Activated T-helper 2 cell treated with anti-CD3 and anti-CD28 coated beads, Interferon-gamma antibody, Interleukin-2, Interleukin-4, amounts not matched to agents 10 μg/mL and 5 μg/mL and 100 μg/mL, durations not matched to agents 14 hours and 24 hours and 36 hours (primary cell): ENCODE results near the gene PRKCB. TPM values are rescaled to one million over a fixed set of nuclear protein-coding genes. Genes with fewer than 3 reads are reported as not detected.
"Not testable (repeated sequence)": the region's sequence is repeated elsewhere in the genome, so short reads cannot be mapped to it uniquely, and the experiment has no call there.

ENCODE experiments used
- DNase-seq: peaks from one replicate; pipeline ENCODE4 v3.0.0; 2021; ENCODE audit warnings: low spot score
- H3K27ac Mint-ChIP-seq: one replicate; pipeline ENCODE4 v1.8.0; 2021; ENCODE audit warnings: mixed read lengths
- H3K27me3 Mint-ChIP-seq: one replicate; pipeline ENCODE4 v1.8.0; 2021; ENCODE audit warnings: low read depth, mixed read lengths
- H3K36me3 Mint-ChIP-seq: one replicate; pipeline ENCODE4 v1.8.0; 2021; ENCODE audit warnings: low read depth, mixed read lengths
- H3K4me1 Mint-ChIP-seq: one replicate; pipeline ENCODE4 v1.8.0; 2021; ENCODE audit warnings: low read depth, mixed read lengths
- H3K4me3 Mint-ChIP-seq: one replicate; pipeline ENCODE4 v1.8.0; 2021; ENCODE audit warnings: low read depth, mild to moderate bottlenecking, moderate library complexity, mixed read lengths
- H3K9me3 Mint-ChIP-seq: one replicate; pipeline ENCODE4 v1.8.0; 2021; ENCODE audit warnings: mixed read lengths
- intact Hi-C: fragments of 100-400 bp; cut with micrococcal nuclease; formaldehyde crosslinking; loops from one replicate; pipeline ENCODE4 v1.15.1; 2023
- total RNA-seq: library from RNA; stranded (reverse); gene quantifications from 2 replicates; pipeline ENCODE4 v1.2.3, GENCODE V29; 2022

The PRKCB gene
- total RNA-seq, 1 donor from 2014 or later, result 69.5 TPM

- Mint-ChIP-seq H3K27ac (no peak overlapping the region), H3K27me3 (no peaks in the 10 kb centered on the region), H3K36me3 (peaks cover 35% of the 10 kb centered on the region), H3K4me3 (no peak overlapping the region), H3K4me1 (peaks cover 18% of the 10 kb centered on the region), H3K9me3 (no peaks in the 10 kb centered on the region)
- intact Hi-C loops, result no loop called here
- DNase-seq, result no peak
These were observed 305.7 kb downstream of the PRKCB start for GRCh38 chr16:24141466-24141865.

DNA sequence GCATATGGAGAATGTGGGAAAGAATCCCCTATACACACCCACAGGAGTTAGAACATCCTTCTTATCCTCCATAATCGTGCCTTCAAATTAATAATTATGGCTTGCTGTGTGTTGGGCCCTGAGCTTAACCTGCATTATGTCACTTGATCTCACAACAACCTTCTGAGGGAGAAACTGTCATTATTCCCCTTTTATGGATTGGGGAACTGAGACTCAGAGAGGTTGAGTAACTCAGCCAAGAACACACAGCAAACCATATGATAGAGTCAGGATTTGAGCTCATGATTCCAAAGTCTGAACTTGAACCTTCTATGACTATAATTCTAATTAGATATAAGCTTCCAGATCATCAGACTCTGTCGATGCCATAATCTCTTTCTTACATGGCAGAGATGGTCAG, 306.1 kb downstream of the PRKCB start:
- H3K27ac Mint-ChIP-seq, result no peak overlapping the region
- H3K36me3 Mint-ChIP-seq, result peaks cover 34% of the 10 kb centered on the region
- no peaks in the 10 kb centered on the region for H3K27me3 Mint-ChIP-seq
- no peak for DNase-seq
- peaks cover 18% of the 10 kb centered on the region for H3K4me1 Mint-ChIP-seq
- no peak overlapping the region for H3K4me3 Mint-ChIP-seq
- intact Hi-C loops, result no loop called here
- no peaks in the 10 kb centered on the region for H3K9me3 Mint-ChIP-seq

GRCh38 chr16:24145927-24146326, 310.1 kb downstream of the PRKCB start:
- H3K27ac Mint-ChIP-seq, result no peak overlapping the region
- no peaks in the 10 kb centered on the region for H3K9me3 Mint-ChIP-seq
- no peak overlapping the region for H3K4me3 Mint-ChIP-seq
- H3K4me1 Mint-ChIP-seq, result peaks cover 6% of the 10 kb centered on the region
- DNase-seq, result no peak
- no peaks in the 10 kb centered on the region for H3K27me3 Mint-ChIP-seq
- intact Hi-C loops, result no loop called here
- H3K36me3 Mint-ChIP-seq, result peaks cover 22% of the 10 kb centered on the region

GRCh38 chr16:24146518-24146917, 310.7 kb downstream of the PRKCB start:
- intact Hi-C loops, result no loop called here
- no peaks in the 10 kb centered on the region for H3K9me3 Mint-ChIP-seq

DNA sequence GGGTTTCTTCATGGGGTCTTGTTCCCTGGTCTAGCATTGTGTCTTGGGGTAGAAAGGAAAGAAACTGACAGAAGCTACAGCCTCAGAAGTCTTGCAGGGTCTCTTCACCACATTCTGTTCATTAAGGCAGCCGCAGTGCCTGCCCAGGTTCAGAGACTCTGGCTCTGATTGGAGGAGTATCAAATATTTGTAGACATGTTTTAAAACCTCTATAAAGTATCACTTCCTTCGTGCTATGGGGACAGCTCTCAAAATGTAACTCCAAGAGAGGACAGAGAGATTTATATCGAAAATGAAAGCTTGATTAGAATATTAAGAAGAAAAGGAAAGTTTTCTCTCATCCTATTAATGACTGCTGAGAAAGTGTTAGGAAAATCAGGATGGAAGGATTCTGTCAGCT, 313.3 kb downstream of the PRKCB start:
- intact Hi-C loops, result no loop called here
- no peak overlapping the region for H3K27ac Mint-ChIP-seq
- H3K4me3 Mint-ChIP-seq, result no peak overlapping the region
- H3K4me1 Mint-ChIP-seq, result peaks cover 20% of the 10 kb centered on the region
- peaks cover 8% of the 10 kb centered on the region for H3K9me3 Mint-ChIP-seq
- H3K36me3 Mint-ChIP-seq, result peaks cover 28% of the 10 kb centered on the region
- no peak for DNase-seq
- no peaks in the 10 kb centered on the region for H3K27me3 Mint-ChIP-seq

More at GRCh38 chr16:24146518-24146917, 310.7 kb downstream of the PRKCB start:
- DNase-seq, result no peak
- H3K4me3 Mint-ChIP-seq, result no peak overlapping the region
- peaks cover 20% of the 10 kb centered on the region for H3K36me3 Mint-ChIP-seq
- peaks cover 10% of the 10 kb centered on the region for H3K4me1 Mint-ChIP-seq
- H3K27ac Mint-ChIP-seq, result no peak overlapping the region
- H3K27me3 Mint-ChIP-seq, result no peaks in the 10 kb centered on the region

DNA sequence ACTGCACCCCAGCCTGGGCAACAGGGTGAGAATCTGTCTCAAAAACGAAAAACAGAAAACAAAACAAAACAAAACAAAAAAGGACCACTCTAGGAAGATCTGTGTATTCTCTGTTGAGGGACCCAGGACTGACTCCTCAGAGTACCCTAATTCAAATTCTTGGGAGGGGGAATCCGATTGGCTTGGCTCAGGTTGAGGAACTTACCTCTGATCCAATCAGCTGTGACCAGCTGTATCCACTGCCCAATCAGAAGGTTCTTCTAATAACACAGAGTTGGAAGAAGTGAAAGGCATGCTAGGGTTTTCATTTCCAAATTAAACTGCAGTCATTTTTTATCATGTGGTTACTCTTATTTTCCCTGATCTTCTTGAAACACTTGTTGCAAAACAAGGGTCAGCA, 314.5 kb downstream of the PRKCB start:
- Mint-ChIP-seq H3K27ac (no peak overlapping the region), H3K36me3 (peaks cover 29% of the 10 kb centered on the region), H3K4me1 (peaks cover 20% of the 10 kb centered on the region), H3K9me3 (peaks cover 8% of the 10 kb centered on the region), H3K4me3 (no peak overlapping the region), H3K27me3 (no peaks in the 10 kb centered on the region)
- no peak for DNase-seq
- intact Hi-C loops, result no loop called here

GRCh38 chr16:24151482-24151939, 315.7 kb downstream of the PRKCB start:
- peaks cover 21% of the 10 kb centered on the region for H3K4me1 Mint-ChIP-seq

GRCh38 chr16:24152048-24152447, 316.3 kb downstream of the PRKCB start:
- Mint-ChIP-seq H3K36me3 (peaks cover 41% of the 10 kb centered on the region), H3K4me3 (peak overlapping the region; percentile 4), H3K4me1 (peaks cover 21% of the 10 kb centered on the region), H3K27ac (peak overlapping the region; percentile 77)
- DNase-seq, intact Hi-C loops, H3K9me3 Mint-ChIP-seq, H3K27me3 Mint-ChIP-seq: not testable (repeated sequence)

More at GRCh38 chr16:24151482-24151939, 315.7 kb downstream of the PRKCB start:
- intact Hi-C loops, result loop anchor here (1.0 kb wide), 2 partner anchors 12 to 39 kb away; no protein-coding TSS in a partner anchor
- H3K4me3 Mint-ChIP-seq, result no peak overlapping the region
- H3K9me3 Mint-ChIP-seq, result peaks cover 8% of the 10 kb centered on the region
- H3K27me3 Mint-ChIP-seq, result no peaks in the 10 kb centered on the region
- peaks cover 36% of the 10 kb centered on the region for H3K36me3 Mint-ChIP-seq
- no peak for DNase-seq
- peak overlapping the region; percentile 77 for H3K27ac Mint-ChIP-seq

GRCh38 chr16:24152826-24153225, 317.0 kb downstream of the PRKCB start:
- no peak for DNase-seq
- H3K27me3 Mint-ChIP-seq, result no peaks in the 10 kb centered on the region
- H3K4me3 Mint-ChIP-seq, result no peak overlapping the region
- peaks cover 49% of the 10 kb centered on the region for H3K36me3 Mint-ChIP-seq
- intact Hi-C loops, result no loop called here
- H3K4me1 Mint-ChIP-seq, result peaks cover 21% of the 10 kb centered on the region
- peaks cover 8% of the 10 kb centered on the region for H3K9me3 Mint-ChIP-seq
- peak overlapping the region; percentile 77 for H3K27ac Mint-ChIP-seq

- intact Hi-C loops, result no loop called here
These were observed 321.0 kb downstream of the PRKCB start for GRCh38 chr16:24156777-24157176.

GRCh38 chr16:24163935-24164334, 328.2 kb downstream of the PRKCB start:
- H3K36me3 Mint-ChIP-seq, result peaks cover 15% of the 10 kb centered on the region
- intact Hi-C loops, result no loop called here
- H3K4me1 Mint-ChIP-seq, result peaks cover 2% of the 10 kb centered on the region
- no peak overlapping the region for H3K27ac Mint-ChIP-seq
- no peak for DNase-seq
- no peak overlapping the region for H3K4me3 Mint-ChIP-seq
- no peaks in the 10 kb centered on the region for H3K9me3 Mint-ChIP-seq
- no peaks in the 10 kb centered on the region for H3K27me3 Mint-ChIP-seq

More at GRCh38 chr16:24156777-24157176, 321.0 kb downstream of the PRKCB start:
- H3K27me3 Mint-ChIP-seq, result no peaks in the 10 kb centered on the region
- peaks cover 54% of the 10 kb centered on the region for H3K36me3 Mint-ChIP-seq
- H3K9me3 Mint-ChIP-seq, result peaks cover 8% of the 10 kb centered on the region
- DNase-seq, result no peak
- peaks cover 9% of the 10 kb centered on the region for H3K4me1 Mint-ChIP-seq
- H3K27ac Mint-ChIP-seq, result no peak overlapping the region
- H3K4me3 Mint-ChIP-seq, result no peak overlapping the region

- Mint-ChIP-seq H3K4me1 (peaks cover 2% of the 10 kb centered on the region), H3K36me3 (peaks cover 11% of the 10 kb centered on the region)
These were observed 328.6 kb downstream of the PRKCB start for GRCh38 chr16:24164416-24164815.

GRCh38 chr16:24165273-24165672, 329.5 kb downstream of the PRKCB start:
- peaks cover 11% of the 10 kb centered on the region for H3K36me3 Mint-ChIP-seq
- DNase-seq, result no peak
- H3K4me3 Mint-ChIP-seq, result no peak overlapping the region
- no peaks in the 10 kb centered on the region for H3K27me3 Mint-ChIP-seq
- intact Hi-C loops, result no loop called here
- peaks cover 2% of the 10 kb centered on the region for H3K4me1 Mint-ChIP-seq
- H3K27ac Mint-ChIP-seq, result no peak overlapping the region
- no peaks in the 10 kb centered on the region for H3K9me3 Mint-ChIP-seq

More at GRCh38 chr16:24164416-24164815, 328.6 kb downstream of the PRKCB start:
- no peak overlapping the region for H3K4me3 Mint-ChIP-seq
- H3K27me3 Mint-ChIP-seq, result no peaks in the 10 kb centered on the region
- no peaks in the 10 kb centered on the region for H3K9me3 Mint-ChIP-seq
- H3K27ac Mint-ChIP-seq, result no peak overlapping the region
- intact Hi-C loops, result no loop called here
- DNase-seq, result no peak
